OCI-LY3 (cell line): ENCODE data around the gene PRKAR1B.

Experiments
- CTCF ChIP-seq: fragments of 200-600, 300-600 bp; sonication (generic); IDR thresholded peaks from 2 replicates; pipeline ENCODE4 v1.5.1; 2014; ENCODE audit warnings: antibody characterized with exemption, low read length, low read depth
- EZH2phosphoT487 ChIP-seq: fragments of 200-600 bp; shearing (Covaris generic); IDR thresholded peaks from 2 replicates; pipeline ENCODE4 v1.6.1; 2018; ENCODE audit warnings: antibody characterized with exemption, mixed run types, low read depth

DNA sequence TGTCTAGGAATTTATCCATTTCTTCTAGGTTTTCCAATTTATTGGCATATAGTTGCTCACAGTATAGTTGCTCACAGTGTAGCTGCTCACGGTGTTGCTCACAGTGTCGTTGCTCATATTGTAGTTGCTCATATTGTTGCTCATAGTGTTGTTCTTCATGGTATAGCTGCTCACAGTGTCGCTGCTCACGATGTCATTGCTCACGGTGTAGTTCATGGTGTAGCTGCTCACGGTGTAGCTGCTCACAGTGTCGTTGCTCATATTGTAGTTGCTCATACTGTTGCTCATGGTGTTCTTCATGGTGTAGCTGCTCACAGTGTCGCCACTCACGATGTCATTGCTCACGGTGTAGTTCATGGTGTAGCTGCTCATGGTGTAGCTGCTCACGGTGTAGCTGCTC lies 7.7 kb upstream of the PRKAR1B start:
- TF ChIP-seq CTCF (no peak), EZH2phosphoT487 (no peak)
